OCI-LY1 (cell line): ENCODE data around the gene SPACA7.

Source experiments
- H2AFZ ChIP-seq: fragments of 200-600 bp; sonication (generic), shearing (Covaris generic); 2 replicates; pipeline ENCODE4 v1.6.0; 2014; ENCODE audit warnings: antibody characterized with exemption, mild to moderate bottlenecking, low read length
- H3F3A ChIP-seq: fragments of 200-600 bp; sonication (generic), shearing (Covaris generic); 2 replicates; pipeline ENCODE4 v1.6.0; 2014; ENCODE audit warnings: mild to moderate bottlenecking, antibody characterized with exemption, low read length, moderate library complexity; ENCODE audit not compliant: insufficient read depth
- H3K27ac ChIP-seq: fragments of 200-600 bp; sonication (generic); 2 replicates; pipeline ENCODE4 v1.5.1; 2014; ENCODE audit warnings: low read length, mixed run types, mild to moderate bottlenecking, low read depth; ENCODE audit not compliant: poor library complexity, severe bottlenecking
- H3K27me3 ChIP-seq: fragments of 200-600 bp; sonication (generic); 2 replicates; pipeline ENCODE4 v1.6.0; 2014; ENCODE audit warnings: antibody characterized with exemption, mild to moderate bottlenecking, low read length, moderate library complexity; ENCODE audit not compliant: insufficient read depth
- H3K36me3 ChIP-seq: fragments of 200-600 bp; sonication (generic); 2 replicates; pipeline ENCODE4 v1.6.1; 2014; ENCODE audit warnings: mild to moderate bottlenecking, antibody characterized with exemption, low read length, moderate library complexity, mixed read lengths; ENCODE audit not compliant: insufficient read depth
- H3K4me1 ChIP-seq: fragments of 200-600 bp; sonication (generic); 2 replicates; pipeline ENCODE4 v1.5.1; 2014; ENCODE audit warnings: mild to moderate bottlenecking, low read length, moderate library complexity; ENCODE audit not compliant: insufficient read depth, severe bottlenecking
- H3K4me2 ChIP-seq: fragments of 200-600 bp; sonication (generic), shearing (Covaris generic); 2 replicates; pipeline ENCODE4 v1.6.1; 2014; ENCODE audit warnings: low read length
- H3K4me3 ChIP-seq: fragments of 200-600 bp; sonication (generic); 2 replicates; pipeline ENCODE4 v1.5.1; 2014; ENCODE audit warnings: low read length, low read depth, mild to moderate bottlenecking, mixed read lengths; ENCODE audit not compliant: poor library complexity, severe bottlenecking
- H3K79me2 ChIP-seq: fragments of 200-600 bp; shearing (Covaris generic); 2 replicates; pipeline ENCODE4 v1.6.1; 2016; ENCODE audit warnings: mixed run types, low read length, mixed read lengths; ENCODE audit not compliant: insufficient read depth
- H3K9ac ChIP-seq: fragments of 200-600 bp; sonication (generic), shearing (Covaris generic); 2 replicates; pipeline ENCODE4 v1.6.1; 2014; ENCODE audit warnings: mild to moderate bottlenecking, low read length, mixed read lengths
- H3K9me2 ChIP-seq: fragments of 200-600 bp; sonication (generic), shearing (Covaris generic); 2 replicates; pipeline ENCODE4 v1.6.1; 2014; ENCODE audit warnings: low read depth, mild to moderate bottlenecking, low read length, mixed read lengths
- H3K9me3 ChIP-seq: fragments of 200-600 bp; shearing (Covaris generic); 2 replicates; pipeline ENCODE4 v1.6.1; 2014; ENCODE audit warnings: low read length, mixed read lengths
- H4K20me1 ChIP-seq: fragments of 200-600 bp; sonication (generic), shearing (Covaris generic); 2 replicates; pipeline ENCODE4 v1.6.0; 2016; ENCODE audit warnings: mild to moderate bottlenecking, low read length; ENCODE audit not compliant: insufficient read depth
- EZH2 ChIP-seq: fragments of 200-600 bp; sonication (generic), shearing (Covaris generic); IDR thresholded peaks from 2 replicates; pipeline ENCODE4 v1.8.0; 2017; ENCODE audit warnings: borderline replicate concordance, mixed run types, mild to moderate bottlenecking, antibody characterized with exemption, low read length, moderate library complexity, mixed read lengths
- TF ChIP-seq, protein P1 (sequence below): fragments of 200-600 bp; sonication (generic), shearing (Covaris generic); IDR thresholded peaks from 2 replicates; pipeline ENCODE4 v1.5.1; 2017; ENCODE audit warnings: mild to moderate bottlenecking, antibody characterized with exemption, low read length, moderate library complexity, mixed read lengths

The SPACA7 gene

GRCh38 chr13:112465251-112466131 is 89.3 kb downstream of the SPACA7 start:
- H3K9ac ChIP-seq, result no peak overlapping the region
- H3K4me1 ChIP-seq, result no peaks in the 10 kb centered on the region
- H3K4me3 ChIP-seq, result no peak overlapping the region
- no peaks in the 10 kb centered on the region for H3K36me3 ChIP-seq
- no peaks in the 10 kb centered on the region for H3K9me2 ChIP-seq
- TF ChIP-seq EZH2, result no peak
- TF ChIP-seq, protein P1, sequence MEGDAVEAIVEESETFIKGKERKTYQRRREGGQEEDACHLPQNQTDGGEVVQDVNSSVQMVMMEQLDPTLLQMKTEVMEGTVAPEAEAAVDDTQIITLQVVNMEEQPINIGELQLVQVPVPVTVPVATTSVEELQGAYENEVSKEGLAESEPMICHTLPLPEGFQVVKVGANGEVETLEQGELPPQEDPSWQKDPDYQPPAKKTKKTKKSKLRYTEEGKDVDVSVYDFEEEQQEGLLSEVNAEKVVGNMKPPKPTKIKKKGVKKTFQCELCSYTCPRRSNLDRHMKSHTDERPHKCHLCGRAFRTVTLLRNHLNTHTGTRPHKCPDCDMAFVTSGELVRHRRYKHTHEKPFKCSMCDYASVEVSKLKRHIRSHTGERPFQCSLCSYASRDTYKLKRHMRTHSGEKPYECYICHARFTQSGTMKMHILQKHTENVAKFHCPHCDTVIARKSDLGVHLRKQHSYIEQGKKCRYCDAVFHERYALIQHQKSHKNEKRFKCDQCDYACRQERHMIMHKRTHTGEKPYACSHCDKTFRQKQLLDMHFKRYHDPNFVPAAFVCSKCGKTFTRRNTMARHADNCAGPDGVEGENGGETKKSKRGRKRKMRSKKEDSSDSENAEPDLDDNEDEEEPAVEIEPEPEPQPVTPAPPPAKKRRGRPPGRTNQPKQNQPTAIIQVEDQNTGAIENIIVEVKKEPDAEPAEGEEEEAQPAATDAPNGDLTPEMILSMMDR, result no peak
- H4K20me1 ChIP-seq, result no peaks in the 10 kb centered on the region
- H3K27ac ChIP-seq, result no peak overlapping the region
- H2AFZ ChIP-seq, result no peak overlapping the region
- no peaks in the 10 kb centered on the region for H3K79me2 ChIP-seq
- H3K9me3 ChIP-seq, result peaks cover 8% of the 10 kb centered on the region; the same call in 1 of the 2 replicates
- H3K4me2 ChIP-seq, result no peak overlapping the region
- H3K27me3 ChIP-seq, result no peaks in the 10 kb centered on the region
- no peaks in the 10 kb centered on the region for H3F3A ChIP-seq

DNA sequence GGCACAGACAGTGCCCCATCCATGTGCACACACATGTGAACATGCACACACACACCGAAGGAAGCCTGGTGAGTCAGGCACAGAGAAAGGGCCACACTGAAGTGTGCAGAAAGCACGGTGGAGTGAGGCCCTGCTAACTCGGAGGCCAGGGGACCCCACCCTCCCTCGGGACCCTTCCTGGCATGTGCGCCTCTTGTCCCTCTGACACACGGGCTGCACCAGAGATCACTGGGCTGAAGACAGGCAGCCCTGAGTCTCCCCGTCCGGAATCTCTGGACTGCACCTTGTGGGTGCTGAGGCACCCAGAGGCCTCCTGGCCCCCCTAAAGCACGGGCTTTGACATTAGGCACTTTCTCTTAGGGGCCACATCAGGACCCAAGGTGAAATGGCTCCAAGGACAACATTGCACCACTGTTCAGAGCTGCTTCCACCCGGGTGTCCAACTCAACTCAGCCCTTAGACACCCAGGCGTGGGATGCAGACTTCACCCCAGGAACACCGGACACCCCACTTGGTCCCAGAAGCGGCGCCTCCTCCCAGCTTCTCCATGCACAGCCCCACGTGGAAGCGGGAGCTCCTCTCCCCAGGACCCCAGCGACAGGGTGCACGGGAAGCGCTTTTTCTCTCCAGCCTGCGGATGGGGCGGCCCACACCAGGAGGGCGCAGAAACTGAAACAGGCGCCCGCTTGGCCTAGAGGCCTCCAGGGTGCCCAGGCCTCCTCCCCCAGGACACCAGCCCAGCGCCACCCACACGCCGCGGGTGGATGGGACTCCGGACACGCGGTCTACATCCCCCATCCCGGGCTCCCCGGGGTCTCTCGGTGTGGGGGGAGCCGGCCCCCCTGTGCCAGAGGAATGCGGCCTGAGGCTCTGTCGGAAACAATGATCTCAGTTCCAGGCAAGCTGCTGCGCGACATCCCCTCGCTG is 90.2 kb downstream of the SPACA7 start:
- Histone ChIP-seq H3K27me3 (no peaks in the 10 kb centered on the region), H3K27ac (no peak overlapping the region), H3K9ac (no peak overlapping the region), H3K4me3 (no peak overlapping the region), H4K20me1 (no peaks in the 10 kb centered on the region), H3K9me2 (no peaks in the 10 kb centered on the region), H2AFZ (no peak overlapping the region), H3K36me3 (no peaks in the 10 kb centered on the region), H3K79me2 (no peaks in the 10 kb centered on the region), H3K4me2 (no peak overlapping the region), H3K9me3 (0 out of 2 replicates have a peak, but pooled peaks cover 8% of the 10 kb centered on the region), H3K4me1 (no peaks in the 10 kb centered on the region), H3F3A (no peaks in the 10 kb centered on the region)
- TF ChIP-seq EZH2, result no peak
- TF ChIP-seq, protein P1, result no peak

- TF ChIP-seq, protein P1, result no peak
- no peak for TF ChIP-seq EZH2
- no peaks in the 10 kb centered on the region for H3K9me2 ChIP-seq
- no peaks in the 10 kb centered on the region for H3F3A ChIP-seq
Measured at GRCh38 chr13:112467236-112467635, 91.1 kb downstream of the SPACA7 start.

More at GRCh38 chr13:112467236-112467635, 91.1 kb downstream of the SPACA7 start:
- H3K9ac ChIP-seq, result no peak overlapping the region
- no peak overlapping the region for H3K4me3 ChIP-seq
- no peak overlapping the region for H3K4me2 ChIP-seq
- H3K36me3 ChIP-seq, result no peaks in the 10 kb centered on the region
- H2AFZ ChIP-seq, result no peak overlapping the region
- no peaks in the 10 kb centered on the region for H3K4me1 ChIP-seq
- no peaks in the 10 kb centered on the region for H3K27me3 ChIP-seq
- no peaks in the 10 kb centered on the region for H3K79me2 ChIP-seq
- H3K27ac ChIP-seq, result no peak overlapping the region
- H3K9me3 ChIP-seq, result 0 out of 2 replicates have a peak, but pooled peaks cover 5% of the 10 kb centered on the region
- no peaks in the 10 kb centered on the region for H4K20me1 ChIP-seq
